DOHH2 (cell line): Measurements from ENCODE around the gene KCNC1.

Experiments used
- CTCF ChIP-seq: fragments of 200-600 bp; sonication (generic); IDR thresholded peaks from one replicate; pipeline ENCODE4 v1.5.1; 2014; ENCODE audit warnings: antibody characterized with exemption, mild to moderate bottlenecking, low read depth, low read length; ENCODE audit not compliant: poor library complexity, severe bottlenecking
- EZH2phosphoT487 ChIP-seq: fragments of 200-600 bp; sonication (generic); IDR thresholded peaks from 2 replicates; pipeline ENCODE4 v1.6.1; 2017; ENCODE audit warnings: borderline replicate concordance, mild to moderate bottlenecking, antibody characterized with exemption, low read length, moderate library complexity, mixed read lengths

GRCh38 chr11:17725174-17725573 is 9.4 kb upstream of the KCNC1 start:
- TF ChIP-seq CTCF (no peak), EZH2phosphoT487 (no peak)
